Skin of body (tissue), 2 donors: ENCODE data around the gene SMIM24. TPM values are rescaled to one million over a fixed set of nuclear protein-coding genes. Genes with fewer than 3 reads are reported as not detected.
"Not testable (repeated sequence)": the region's sequence is repeated elsewhere in the genome, so short reads cannot be mapped to it uniquely, and the experiment has no call there.

Experiments
- DNase-seq: peaks from one replicate; lab custom pipeline; 2025; lab: John Stamatoyannopoulos, UW
- total RNA-seq: library from RNA; depleted of rRNA; stranded (reverse); fragments of >200 nt; gene quantifications from one replicate; pipeline ENCODE4 v1.2.3, GENCODE V29; 2014

The SMIM24 gene
- total RNA-seq, 1 donor from 2014 or later, result not detected

DNA sequence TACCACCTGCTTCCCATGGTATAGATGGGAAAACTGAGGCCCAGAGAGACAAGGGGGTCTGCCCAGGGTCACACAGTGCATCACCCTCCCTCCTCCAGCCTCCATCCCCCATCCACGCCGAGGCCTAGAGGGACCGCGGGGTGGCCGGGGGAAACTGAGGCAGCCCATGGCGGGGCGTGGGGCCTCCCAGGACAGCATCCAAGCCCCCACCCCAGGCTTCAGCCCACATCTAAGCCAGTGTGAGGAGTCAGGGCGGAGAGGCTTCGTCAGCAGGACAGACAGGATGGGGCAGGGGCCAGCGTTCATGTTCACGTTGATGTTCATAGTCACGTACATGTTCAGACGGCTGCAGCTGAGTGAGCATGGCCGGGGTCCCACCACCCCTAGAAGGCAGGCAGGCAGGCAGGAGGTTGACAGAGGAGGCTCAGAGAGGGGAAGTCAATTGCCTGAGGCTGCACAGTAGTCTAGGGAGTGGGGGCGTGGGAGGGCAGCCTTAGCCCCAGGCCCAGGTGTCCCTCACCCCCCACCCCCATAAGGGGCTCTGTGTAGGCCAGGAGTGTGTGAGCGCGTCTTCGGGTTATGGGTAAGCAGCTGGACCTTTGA is 23.3 kb downstream of the SMIM24 start:
- DNase-seq, result no peak

DNA sequence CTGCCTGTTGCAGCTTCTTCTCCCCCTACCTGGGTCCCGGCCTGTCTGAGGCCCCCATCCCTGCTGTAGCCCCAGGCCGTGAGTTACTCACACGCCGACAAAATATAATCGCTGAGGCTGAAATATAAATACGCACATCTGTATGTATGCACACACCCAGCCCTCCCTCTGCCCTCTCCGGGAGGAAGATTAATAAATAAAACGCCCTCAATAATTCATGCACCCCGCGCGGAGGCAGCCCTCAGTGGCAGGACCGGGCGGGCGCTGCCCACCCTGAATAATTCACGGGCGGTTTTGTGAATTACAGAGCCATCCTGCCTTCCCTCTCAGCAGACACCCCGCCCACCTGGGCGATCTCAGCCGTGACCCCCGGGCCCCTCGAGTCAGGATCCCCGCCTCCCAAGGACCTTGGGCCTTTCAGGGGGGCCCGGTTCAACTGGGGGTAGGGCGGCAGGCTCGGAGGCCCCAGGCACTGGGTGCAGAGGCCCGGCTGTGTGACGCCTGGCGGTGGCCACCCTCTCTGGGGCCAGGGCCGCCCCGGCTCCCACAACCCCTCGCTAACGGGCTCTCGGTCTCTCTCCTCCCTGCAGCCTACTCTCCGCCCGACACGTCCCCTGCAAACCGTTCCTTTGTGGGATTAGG is 24.2 kb downstream of the SMIM24 start:
- no peak for DNase-seq

GRCh38 chr19:3455393-3455955 is 24.9 kb downstream of the SMIM24 start:
- no peak for DNase-seq

DNA sequence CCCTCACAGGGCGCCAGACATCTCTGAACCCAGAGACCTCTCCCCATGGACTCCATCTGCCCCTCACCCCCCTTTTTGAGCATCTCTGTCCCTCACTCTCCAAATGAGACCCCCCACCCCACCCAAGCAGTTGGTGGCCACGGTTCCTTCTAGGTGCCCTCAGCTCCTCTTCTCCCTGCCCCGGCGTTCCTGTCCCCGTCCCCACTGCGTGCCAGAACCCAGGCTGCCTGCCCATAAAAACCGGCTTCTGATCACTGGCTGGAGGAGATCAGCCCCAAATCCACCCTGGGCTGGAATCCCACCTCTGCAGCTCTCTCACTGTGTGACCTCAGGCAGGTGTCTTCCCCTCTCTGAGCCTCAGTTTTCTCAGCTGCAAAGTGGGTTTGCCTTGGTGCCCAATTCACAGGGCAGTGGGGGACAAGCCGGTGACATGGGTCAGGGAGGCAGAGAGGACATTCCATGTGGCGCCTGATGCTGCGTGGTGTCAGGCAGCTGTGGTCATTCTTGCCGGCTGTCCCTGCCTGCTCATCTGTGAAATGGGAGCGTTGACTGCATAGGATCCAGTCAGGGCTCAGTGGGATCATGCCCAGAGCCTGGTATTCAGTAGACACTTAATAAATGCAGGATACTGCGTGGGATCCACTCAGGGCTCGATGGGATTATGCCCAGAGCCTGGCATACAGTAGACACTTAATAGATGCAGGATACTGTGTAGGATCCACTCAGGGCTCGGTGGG is 25.5 kb downstream of the SMIM24 start:
- no peak for DNase-seq

DNA sequence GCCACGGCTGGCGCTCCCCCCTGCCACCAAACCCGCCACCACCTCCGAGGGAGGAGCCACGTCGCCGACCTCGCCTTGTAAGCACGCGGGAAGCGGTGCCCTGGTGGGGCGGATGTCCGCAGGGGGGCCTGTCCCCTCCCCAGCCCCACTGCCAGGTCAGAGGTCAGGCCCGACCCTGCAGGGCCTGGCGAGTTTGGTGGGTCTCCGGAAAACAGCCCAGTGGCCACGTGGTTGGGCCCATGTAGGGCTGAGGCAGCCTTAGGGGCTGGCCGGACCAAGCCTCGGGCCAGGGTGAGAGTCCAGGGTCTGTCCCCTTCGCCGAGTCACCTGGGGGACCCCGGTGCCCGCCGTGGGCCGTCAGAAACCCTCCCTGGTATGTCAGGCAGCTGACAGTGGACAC is 26.5 kb downstream of the SMIM24 start:
- no peak for DNase-seq

GRCh38 chr19:3452942-3453214 is 27.4 kb downstream of the SMIM24 start:
- not testable (repeated sequence) for DNase-seq

DNA sequence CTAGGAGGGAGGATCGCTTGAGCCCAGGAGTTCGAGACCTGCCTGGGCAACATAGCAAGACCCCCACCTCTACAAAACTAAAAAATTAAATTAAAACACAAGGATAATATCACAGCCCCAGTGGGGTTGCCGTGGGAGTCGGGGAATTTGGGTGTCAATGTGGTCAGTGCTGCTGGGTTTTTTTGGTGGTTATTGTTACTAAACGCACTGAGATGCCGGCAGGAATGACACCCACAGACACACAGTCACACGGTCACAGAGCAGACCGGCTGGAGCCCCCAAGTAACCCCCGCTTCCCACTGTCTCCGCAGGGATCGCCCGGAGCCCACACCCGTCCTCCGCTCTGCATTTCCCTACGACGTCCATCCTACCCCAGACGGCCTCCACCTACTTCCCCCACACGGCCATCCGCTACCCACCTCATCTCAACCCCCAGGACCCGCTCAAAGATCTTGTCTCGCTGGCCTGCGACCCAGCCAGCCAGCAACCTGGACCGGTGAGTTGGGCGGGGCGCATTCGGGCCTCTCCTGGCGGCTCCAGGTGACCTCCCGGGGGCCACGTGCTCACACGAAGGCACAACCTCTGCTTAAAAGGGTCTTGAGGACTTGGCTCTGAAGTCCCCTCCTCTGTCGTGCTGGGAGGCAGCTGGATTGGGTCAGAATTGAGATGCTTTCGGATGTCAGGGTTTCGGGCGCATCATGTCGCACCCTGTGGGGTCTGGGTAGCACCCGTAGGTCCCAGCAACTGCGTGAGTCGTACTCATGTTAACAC is 28.0 kb downstream of the SMIM24 start:
- DNase-seq, result no peak

GRCh38 chr19:3451451-3451866 is 28.9 kb downstream of the SMIM24 start:
- no peak for DNase-seq

GRCh38 chr19:3450796-3451411 is 29.4 kb downstream of the SMIM24 start:
- peak; percentile 67 for DNase-seq

DNA sequence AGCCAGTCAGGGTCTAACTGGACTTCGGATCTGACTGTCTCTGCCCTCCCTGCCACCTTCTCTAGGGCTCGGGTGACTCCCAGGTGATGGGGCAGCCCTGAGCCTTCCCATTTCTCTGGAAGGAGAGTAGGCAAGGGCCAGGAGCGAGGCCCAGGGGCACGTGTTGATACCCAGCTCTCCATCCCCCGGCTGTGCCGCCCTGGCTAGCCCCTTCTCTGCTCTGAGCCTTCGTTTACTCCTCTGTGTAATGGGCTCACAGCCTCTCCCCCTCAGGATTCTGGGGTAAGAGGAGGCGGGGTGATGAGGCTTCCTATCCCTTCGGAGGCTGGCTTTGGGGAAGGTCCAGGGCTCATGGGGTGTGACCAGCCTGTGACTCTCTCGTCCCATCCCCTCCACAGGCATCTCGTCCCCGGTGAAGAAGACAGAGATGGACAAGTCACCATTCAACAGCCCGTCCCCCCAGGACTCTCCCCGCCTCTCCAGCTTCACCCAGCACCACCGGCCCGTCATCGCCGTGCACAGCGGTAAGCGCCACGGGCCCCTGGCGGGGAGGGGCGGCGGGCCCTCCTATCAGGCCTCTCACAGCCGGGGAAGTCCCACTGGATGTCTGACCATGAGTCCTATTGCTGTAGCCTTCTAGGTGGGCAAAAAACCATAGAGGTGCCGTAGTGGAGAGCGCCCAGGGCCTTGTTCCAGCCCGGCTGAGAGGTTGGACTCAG is 31.6 kb downstream of the SMIM24 start:
- no peak for DNase-seq

DNA sequence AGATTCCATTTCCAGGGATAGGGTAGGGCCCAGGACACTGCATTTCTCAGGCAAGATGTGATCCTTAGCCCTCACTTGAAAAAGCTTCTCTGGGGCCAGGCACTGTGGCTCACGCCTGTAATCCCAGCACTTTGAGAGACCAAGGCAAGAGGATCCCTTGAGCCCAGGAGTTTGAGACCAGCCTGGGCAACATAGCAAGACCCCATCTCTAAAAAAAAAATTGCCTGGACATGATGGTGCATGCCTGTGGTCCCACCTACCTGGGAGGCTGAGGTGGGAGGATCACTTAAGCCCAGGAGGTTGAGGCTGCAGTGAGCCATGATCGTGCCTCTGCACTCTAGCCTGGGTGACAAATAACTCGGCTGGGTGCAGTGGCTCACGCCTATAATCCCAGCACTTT is 33.7 kb downstream of the SMIM24 start:
- not testable (repeated sequence) for DNase-seq

DNA sequence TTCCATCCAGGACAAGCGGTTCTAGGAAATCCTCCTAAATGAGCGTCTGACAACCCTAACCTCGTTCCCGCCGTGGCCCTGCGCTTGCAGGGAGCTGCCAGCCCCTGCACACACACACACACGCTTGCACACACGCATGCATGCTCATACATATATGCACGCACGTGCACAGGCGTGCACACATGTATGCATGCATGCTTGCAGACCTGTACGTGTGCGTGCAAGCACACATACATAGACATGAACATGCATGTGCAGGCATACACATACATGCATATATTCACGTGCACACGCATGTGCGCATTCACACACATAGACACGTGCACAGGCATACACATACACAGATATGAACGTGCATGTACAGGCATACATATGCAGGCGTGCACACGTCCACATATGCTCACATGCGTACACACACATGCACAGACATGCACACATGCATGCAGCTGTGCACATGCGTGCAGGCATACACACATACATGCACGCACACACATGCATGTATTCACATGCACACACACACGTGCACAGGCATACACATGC is 35.6 kb downstream of the SMIM24 start:
- DNase-seq, result no peak

DNA sequence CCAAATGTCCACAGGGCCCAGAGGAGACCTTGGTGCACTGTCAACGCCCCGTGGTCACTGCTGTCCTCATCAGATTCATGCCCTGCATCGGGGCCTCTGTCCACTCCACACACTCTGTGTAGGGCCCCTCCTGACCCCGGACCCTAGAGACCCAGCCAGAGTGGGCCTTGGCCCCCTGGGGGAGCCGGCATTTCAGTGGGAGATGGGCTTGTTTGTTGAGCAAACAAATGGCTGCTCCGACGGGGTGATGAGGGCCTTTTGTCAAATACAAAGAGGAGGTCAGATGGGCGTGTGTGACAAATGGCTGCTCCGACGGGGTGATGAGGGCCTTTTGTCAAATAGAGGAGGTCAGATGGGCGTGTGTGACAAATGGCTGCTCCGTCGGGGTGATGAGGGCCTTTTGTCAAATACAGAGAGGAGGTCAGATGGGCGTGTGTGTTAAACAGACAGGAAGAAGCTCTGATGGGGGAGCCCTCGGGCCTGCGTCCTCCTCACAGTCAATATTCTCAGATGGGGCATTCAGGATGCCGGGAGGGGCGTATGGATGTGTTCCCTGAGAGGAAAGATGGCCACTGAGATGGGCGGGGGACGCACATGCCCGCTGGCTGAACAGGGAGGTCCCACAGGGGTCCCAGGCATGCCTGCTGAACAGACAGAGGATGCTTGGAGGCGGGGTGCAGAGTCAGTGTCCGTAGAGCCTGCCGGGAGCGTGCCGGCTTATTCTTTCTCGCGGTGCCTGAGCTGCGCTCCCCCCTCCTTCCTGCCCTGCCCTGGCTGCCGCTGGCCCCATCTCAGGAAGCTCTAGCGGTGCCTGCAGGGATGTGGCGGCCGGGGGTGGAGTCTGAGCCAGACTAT is 36.3 kb downstream of the SMIM24 start:
- no peak for DNase-seq

DNA sequence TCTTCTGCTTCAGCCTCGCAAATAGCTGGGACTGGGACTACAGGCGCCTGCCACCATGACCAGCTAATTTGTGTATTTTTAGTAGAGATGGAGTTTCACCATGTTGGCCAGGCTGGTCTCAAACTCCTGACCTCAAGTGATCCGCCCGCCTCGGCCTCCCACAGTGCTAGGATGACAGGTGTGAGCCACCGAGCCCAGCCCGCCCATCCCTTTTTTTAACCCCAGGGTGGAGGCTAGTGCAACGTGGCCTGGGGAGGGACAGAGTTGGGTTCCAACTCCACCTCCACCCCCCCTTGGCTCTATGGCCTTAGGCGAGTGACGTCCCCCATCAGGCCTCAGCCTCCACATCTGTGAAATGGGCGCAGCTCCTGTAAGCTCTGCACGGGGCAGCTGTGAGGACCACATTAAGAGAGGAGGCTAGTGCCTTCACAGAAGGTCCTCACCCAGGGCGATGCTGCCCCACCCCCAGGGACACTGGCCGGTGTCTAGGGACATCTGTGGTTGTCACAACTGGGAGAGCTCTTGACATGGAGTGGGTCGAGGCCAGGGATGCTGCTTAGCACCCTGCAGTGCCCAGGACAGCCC is 37.7 kb downstream of the SMIM24 start:
- no peak for DNase-seq

DNA sequence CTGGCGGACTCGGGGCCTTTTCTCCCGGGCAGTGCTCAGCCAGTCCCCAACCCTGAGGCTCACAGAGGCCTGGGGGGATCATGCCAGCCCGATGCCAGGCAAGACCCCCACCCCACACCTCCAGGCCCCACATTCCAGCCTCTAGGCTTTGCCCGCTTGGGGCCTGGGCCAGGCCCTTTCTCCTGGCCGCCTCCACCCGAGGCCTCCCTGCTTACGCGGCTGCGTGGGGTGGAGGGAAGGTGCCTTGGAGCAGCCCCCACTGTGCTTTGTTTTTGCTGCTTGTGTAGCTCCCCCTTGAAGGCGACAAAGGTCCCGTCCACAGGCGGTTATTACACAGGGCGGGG is 38.4 kb downstream of the SMIM24 start:
- no peak for DNase-seq

- no peak for DNase-seq
Measured at GRCh38 chr19:3441089-3441985, 39.0 kb downstream of the SMIM24 start.

DNA sequence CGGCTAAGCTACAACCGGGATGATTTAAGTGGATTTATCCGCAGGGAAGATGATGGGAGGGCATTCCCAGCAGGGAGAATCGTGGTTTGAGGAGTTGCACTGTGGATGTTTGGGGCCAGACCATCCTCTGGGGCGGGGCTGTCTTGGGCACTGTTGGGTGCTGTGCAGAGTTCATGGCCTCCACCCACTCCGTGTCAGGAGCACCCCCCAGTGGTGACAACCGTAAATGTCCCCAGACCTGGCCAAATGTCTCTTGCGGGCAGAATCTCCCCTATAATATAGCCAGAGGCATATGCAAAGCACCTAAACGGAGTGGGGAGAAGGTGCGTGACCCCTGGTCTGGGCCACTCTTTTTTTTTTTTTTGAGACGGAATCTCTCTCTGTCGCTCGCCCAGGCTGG is 40.2 kb downstream of the SMIM24 start:
- no peak for DNase-seq
